GM18868 (cell line): Measurements from ENCODE around the gene PDPR.
"Not testable (repeated sequence)": the region's sequence is repeated elsewhere in the genome, so short reads cannot be mapped to it uniquely, and the experiment has no call there.

Experiments used
- ATAC-seq: cut with Tn5 transposase; IDR thresholded peaks from one replicate; pipeline ENCODE4 v1.9.1; 2021; ENCODE audit warnings: mild to moderate bottlenecking, moderate library complexity; ENCODE audit not compliant: unreplicated experiment

Gene PDPR

DNA sequence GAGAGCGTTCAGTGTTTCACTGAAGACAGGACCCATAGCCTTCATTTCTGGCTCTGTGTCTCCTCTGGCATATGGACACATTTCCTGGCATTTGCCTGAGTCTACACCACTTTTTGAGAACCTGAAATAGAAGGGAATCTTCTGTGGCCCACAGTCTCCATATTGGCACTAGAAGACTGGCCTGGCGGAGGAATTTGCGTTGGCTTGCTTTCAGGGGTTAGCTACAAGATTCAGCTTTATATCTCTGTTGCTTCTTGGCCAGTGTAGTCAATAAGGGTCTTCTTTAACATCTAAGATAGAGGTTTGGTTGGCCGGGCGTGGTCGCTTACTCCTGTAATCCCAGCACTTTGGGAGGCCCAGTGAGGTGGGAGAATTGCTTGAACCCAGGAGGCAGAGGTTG, 46.7 kb downstream of the PDPR start:
- ATAC-seq, result no peak

DNA sequence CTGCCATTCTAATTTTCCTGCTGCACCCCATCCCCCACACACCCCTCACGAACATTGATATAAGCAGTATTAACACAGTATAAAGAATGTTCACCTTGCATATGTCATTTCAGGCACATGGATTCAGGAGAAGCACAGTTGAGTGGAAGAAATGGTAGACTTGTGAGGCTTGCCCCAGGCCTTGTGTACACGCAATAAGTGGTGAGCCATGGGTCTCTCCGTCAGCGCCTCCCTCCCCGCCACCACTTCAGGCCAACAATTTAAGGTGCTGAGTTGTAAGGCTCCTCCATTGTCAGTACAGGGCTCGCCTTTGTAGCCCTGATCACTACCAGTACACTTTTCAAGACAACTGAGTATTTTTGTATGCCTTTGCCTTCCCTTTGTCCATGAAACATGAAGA, 47.2 kb downstream of the PDPR start:
- ATAC-seq, result no peak

DNA sequence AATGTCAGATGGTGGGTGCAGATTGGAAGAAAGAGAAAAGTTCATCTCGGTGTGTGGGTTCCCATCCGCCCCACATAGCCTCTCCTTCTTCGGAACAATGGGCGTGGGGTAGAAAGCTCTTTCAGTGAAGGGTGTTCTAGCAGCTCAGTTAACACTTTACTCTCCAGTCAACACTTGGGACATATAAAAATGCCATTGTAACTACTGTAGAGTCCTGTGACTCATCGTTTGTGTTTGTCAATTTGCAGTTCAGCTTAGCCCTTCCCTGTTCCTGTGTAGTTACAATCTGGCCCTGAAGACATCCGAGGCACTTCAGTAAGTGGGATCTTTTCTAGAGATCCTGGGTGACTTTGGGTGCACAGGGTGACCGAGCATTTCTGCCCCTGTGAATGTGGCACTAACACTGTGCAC, 47.9 kb downstream of the PDPR start:
- ATAC-seq, result no peak

DNA sequence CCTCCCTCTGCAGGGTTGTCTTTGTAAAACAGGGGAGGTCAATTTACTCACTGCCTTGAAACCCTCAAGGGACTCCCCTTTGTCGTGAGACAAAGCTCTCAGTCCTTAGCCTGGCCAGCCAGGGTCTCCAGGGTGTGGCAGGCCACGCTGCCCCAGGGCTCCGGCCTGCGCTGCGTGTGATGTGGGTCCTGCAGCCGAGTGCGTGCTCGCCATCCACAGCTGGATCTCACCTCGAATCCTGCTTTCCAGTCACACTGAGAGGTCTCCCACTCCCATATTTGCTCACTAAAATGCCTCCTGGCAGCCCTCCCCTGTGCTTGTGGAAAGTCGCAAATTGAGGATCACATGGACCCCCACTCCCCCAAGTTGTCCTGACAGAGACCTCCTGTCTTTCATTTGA, 49.5 kb downstream of the PDPR start:
- ATAC-seq, result no peak

DNA sequence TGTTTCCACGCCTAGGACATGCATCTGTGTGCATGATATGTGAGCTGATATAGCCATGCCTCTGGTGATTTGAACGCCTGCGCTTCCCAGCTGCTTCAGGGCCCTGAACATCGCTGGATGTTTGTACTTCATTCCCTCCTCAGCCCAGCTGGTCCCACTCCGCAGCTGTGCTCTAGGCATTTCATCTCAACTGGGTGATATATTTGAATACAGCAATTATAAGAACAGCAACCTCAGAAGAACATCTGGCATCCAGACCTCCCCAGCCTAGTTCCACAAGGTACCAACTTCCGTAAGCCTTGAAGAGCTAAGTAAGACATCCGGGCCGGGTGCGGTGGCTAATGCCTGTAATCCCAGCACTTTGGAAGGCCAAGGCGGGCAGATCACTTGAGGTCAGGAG, 52.6 kb downstream of the PDPR start:
- ATAC-seq, result not testable (repeated sequence)

DNA sequence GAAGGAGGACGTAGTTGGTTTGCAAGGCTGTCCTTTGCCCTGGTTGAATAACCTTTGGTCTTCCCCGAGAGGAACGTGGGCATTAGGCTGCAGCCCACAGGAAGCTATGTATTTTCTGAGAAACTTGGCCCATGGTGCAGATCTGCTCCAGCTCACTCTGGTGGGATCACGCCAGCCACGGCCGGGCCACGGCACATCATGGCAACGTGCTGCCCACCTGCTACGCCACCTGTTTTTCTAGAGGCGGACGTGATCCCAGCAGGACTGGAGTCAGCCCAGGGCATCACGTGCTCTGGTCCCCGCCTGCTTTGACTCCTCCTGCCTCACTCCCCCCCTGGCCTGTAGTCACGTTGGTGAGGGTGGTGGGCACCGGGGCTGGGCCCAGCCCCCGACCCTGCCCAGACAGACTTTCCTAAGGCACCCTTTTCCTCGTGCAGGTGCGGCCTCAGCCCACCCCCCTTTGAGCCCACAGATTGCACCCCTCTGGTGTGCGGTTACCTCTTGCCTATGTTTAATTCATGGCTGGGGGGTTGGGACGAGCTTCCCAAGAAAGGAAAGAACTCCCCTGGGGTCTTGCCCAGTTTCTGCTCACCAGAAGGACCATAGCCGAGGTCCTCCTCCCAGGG, 59.2 kb downstream of the PDPR start, which contains the start of gene CLEC18C:
Gene CLEC18C (plus strand): TSS at position 576 of the 626 bp plus-strand sequence. CDS start 492 bp downstream, outside the sequence.
- not testable (repeated sequence) for ATAC-seq

DNA sequence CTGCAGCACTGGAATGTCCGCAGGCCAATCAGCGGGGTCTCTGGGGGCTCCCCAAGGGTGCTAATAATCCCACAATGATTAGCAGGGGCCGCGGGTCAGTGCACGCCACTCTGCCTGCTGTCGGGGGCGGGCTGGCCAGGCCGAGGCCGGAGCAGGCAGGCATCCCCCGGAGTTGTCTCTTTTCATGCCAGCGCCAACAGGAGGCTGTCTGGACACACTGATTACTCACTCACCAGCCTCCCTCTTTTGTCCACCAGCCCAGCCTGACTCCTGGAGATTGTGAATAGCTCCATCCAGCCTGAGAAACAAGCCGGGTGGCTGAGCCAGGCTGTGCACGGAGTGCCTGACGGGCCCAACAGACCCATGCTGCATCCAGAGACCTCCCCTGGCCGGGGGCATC, 59.8 kb downstream of the PDPR start:
- ATAC-seq, result not testable (repeated sequence)

DNA sequence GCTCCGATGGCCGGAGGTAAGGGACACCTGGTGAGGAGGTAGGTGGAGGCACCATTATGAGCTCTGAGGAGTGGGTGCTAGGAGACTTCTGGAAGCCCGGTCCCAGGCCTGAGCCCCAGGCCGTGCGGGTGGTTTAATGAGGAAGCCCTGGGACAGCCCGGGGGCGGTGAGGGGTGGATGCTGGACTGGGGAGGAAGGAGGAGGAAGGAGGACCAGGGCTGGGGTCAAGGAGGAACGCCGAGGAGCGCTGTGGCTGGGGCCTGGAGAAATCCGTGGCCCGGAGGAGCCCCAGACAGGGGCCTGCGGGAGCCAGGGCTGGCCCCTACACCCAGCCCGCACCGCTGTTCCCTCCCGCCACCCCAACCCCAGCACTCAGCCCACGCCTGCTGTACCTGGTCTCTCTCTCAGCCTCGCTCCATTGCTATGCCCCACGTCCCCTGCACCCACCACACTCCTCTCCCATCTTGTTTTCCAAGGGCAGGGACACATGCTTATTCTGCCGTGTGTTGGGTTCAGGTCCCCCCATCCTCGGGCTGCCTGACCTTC, 60.3 kb downstream of the PDPR start:
- ATAC-seq, result not testable (repeated sequence)

DNA sequence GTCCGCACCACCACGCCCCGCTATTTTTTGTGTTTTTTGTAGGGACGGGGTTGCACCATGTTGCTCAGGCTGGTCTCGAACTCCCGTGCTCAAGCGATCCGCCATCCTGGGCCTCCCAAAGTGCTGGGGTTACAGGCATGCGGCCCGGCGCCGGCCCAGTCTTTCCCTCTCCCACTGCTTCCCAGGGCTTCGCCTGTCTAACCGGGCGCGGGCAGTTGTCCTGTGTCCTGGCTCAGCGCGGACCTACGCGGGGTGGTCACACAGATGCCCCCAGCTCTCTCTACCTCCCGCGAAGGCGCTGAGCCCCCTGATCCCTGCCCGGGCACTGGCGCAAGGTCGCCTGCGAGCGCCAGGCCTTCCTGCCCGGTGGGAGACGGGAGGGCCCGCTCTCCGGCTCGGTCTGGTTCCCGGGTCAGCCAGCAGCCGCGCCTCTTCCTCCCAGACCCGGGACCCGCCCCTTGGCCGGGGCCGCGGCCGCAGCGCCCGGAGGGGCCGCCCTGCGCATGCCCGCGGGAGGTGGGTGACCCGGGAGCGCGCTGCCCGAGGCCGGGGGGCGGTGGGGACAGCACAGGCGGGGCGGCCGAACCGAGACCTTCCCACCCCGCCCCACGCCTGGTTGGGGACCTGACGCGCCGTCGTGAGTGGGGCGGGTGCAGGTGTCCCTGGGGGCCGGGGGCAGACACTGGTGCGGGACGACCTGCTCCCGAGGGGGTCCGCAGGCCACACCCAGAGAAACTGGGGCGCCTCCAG, 73.9 kb downstream of the PDPR start:
- ATAC-seq, result not testable (repeated sequence)

DNA sequence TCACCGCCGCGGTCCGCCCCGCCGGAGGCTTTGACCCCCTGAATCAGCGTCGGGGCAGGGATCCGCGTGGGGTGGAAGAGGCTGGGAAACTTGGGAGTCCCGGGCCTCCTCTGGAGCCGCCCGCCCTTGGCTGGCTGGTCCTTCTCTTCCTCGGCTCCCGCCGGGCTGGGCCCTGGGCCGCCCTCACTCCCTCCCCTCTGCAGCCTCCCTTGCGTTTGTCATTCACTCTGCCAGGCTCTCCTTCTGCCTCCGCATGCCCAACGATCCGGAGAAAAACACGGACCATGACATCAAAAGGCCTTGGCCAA, 74.4 kb downstream of the PDPR start:
- not testable (repeated sequence) for ATAC-seq

DNA sequence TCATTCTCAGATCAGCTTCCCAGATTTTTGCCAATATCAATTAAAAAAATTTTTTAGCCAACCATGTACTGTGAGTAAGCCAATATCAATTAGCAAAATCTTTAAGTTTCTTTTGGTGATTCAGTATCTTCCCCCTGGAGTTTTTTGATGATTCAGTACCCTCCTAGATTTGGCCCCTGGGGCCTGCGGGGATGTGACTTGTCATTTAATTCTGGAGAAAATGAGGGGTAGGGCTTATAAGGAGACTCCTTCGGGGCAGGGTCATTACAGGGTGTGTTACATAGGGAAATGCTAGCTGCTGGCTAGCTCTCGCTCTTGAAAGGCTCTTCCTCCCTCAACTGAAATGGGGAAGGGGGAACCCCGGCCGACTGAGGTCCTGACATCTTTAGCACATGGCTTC, 76.4 kb downstream of the PDPR start:
- not testable (repeated sequence) for ATAC-seq

DNA sequence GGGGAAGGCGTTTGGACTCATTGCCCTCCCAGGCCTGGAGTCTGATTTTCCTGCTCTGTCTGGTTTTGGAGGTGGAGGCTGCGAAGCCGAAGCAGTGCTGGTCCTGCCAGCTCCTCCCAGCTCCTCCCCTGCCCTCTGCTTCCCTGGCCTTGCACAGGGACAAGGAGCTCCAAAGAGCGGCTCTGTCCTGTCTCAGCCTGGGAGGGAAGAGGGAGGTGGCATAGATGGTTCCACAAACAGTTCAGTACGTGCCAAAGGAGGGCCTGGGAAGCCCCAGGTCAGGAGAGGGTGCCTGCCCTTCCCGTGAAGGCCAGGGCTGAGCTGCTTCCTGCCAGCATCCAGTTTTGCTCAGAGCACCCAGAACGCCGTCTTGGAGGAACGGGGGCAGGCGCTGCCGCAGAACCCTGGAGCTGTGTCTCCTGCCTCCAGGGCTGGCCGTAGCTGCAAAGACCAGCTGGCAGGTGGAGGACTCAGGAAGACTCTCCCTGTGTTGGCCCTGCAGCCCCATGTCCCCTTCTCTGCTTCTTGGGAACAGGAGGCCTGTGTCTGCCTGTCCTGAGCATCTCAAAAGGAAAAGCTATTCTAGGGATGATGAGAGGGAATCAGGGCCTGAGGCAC, 82.7 kb downstream of the PDPR start:
- ATAC-seq, result not testable (repeated sequence)

DNA sequence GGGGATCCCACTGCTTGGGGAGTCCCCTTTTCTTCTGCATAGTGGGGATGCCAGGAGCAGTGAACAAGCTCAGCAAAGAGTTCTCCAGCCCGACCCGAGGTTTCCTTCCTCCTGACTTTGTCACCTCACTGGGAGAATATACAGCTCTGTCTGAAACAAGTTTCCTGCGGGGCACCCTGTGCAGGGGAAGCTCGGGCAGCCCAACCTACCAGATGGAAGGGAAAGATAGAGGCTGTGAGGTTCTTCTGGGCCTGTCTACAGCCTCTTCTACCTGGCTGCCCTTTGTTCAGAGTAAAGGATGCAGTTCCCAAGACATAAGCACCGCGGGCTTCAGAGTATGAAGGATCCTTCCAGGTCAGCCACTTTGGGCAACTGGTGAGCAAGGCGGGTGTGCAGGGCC, 83.5 kb downstream of the PDPR start:
- not testable (repeated sequence) for ATAC-seq

DNA sequence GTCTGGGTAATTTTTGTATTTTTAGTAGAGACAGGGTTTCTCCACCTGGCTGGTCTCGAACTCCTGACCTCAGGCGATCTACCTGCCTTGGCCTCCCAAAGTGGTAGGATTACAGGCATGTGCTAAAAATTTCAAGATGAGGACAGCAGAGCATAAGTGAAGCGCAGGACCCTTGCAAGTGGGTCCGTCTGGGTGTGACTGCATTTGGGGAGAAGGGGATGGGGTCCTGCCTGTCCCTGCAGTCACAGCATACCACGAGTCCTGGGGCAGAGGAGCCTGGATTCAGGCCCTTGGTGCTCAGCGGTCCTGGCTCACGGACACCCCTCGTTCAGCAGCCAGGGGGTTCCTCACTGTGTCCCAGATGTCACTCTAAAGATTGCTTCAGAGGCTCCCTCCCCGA, 84.1 kb downstream of the PDPR start:
- not testable (repeated sequence) for ATAC-seq

DNA sequence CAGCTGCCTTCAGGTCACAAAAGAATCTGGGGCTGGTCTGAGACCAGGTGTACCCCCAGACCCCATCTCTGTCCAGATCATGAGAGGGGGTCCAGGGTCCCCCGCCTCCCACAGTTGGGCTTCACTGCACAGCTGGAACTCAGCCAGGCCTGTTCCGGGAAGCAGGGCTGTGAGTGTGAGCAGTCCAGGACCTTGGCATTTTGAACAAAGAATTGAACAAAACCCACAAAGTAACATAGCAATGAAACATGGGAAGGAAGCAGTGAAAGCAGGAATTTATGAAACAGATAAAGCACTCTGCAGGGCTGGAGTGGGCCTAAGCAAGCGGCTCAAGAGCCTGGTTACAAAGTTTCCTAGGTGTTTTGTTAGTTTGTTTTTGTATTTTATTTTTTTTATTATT, 84.5 kb downstream of the PDPR start:
- ATAC-seq, result not testable (repeated sequence)

DNA sequence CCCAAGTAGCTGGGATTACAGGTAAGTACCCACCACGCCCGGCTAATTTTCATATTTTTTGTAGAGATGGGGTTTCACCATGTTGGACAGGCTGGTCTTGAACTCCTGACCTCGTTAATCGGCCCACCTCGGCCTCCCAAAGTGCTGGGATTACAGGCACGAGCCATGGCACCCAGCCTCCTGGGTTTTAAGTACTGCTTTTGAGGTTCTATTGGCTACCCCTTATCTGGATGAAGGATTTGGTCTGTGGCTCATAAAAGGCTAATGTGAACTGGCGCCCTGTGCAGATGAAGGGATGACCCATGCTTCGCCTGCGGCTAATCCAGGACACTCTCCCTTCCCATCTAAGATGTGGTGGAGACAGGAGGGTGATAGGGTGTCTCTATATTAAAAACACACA, 85.0 kb downstream of the PDPR start:
- ATAC-seq, result not testable (repeated sequence)

DNA sequence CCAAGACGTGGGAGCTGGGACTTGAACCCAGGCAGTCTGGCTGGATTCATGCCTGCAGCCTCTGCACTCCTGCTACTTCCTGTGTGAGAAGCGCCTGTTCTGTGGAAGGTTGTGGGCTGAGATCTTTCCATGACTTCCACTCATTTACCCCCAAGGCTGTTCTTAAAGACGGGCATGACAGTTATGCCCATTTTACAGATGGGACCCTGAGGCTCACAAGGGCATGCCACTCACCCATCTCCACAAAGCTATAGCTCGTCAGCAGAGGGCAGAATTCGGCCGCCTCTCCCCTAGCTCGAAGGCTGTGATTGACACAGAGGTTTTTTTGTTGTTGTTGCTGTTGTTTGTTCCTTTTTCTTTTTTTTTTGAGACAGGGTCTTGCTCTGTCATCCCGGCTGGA, 85.9 kb downstream of the PDPR start:
- not testable (repeated sequence) for ATAC-seq

DNA sequence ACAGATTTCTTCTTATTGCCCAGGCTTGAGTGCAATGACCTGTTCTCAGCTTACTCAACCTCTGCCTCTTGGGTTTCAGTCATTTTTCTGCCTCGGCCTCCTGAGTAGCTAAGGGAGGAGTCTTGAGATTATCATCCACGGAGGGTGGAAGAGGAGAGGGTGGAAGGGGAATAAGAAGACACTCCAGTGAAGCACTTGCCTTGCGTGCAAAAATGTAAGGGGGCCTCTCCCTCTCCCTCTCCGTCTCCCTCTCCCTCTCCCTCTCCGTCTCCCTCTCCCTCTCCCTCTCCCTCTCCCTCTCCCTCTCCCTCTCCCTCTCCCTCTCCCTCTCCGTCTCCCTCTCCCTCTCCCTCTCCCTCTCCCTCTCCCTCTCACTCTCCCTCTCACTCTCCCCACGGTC, 89.4 kb downstream of the PDPR start:
- ATAC-seq, result not testable (repeated sequence)

DNA sequence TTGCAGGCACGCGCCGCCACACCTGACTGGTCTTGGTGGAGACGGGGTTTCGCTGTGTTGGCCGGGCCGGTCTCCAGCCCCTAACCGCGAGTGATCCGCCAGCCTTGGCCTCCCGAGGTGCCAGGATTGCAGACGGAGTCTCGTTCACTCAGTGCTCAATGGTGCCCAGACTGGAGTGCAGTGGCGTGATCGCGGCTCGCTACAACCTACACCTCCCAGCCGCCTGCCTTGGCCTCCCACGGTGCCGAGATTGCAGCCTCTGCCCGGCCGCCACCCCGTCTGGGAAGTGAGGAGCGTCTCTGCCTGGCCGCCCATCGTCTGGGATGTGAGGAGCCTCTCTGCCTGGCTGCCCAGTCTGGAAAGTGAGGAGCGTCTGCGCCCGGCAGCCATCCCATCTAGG, 89.9 kb downstream of the PDPR start:
- not testable (repeated sequence) for ATAC-seq

DNA sequence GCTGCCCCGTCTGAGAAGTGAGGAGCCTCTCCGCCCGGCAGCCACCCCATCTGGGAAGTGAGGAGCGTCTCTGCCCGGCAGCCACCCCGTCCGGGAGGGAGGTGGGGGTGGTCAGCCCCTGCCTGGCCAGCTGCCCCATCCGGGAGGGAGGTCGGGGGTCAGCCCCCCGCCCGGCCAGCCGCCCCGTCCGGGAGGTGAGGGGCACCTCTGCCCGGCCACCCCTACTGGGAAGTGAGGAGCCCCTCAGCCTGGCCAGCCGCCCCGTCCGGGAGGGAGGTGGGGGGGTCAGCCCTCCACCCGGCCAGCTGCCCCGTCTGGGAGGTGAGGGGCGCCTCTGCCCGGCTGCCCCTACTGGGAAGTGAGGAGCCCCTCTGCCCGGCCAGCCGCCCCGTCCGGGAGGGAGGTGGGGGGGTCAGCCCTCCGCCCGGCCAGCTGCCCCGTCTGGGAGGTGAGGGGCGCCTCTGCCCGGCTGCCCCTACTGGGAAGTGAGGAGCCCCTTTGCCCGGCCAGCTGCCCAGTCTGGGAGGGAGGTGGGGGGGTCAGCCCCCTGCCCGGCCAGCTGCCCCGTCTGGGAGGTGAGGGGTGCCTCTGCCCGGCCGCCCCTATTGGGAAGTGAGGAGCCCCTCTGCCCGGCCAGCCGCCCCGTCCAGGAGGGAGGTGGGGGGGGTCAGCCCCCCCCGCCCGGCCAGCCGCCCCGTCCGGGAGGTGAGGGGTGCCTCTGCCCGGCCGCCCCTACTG, 90.7 kb downstream of the PDPR start:
- not testable (repeated sequence) for ATAC-seq

DNA sequence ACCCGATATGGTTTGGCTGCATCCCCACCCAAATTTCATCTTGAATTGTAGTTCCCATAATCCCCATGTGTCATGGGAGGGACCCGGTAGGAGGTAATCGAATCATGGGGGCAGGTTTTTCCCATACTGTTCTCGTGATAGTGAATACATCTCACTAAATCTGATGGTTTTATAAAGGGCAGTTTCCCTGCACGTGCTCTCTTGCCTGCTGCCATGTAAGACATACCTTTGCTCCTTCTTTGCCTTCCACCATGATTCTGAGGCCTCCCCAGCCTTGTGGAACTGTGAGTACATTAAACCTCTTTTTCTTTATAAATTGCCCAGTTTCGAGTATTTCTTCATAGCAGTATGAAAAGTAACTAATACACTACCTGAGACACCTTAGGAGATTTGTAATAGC, 92.2 kb downstream of the PDPR start:
- not testable (repeated sequence) for ATAC-seq
